ENCODE measurements around the gene CCDC149. TPM values are rescaled to one million over a fixed set of nuclear protein-coding genes. Genes with fewer than 3 reads are reported as not detected.

CCDC149 gene
- total RNA-seq, 1 donor from 2014 or later, result not detected

DNA sequence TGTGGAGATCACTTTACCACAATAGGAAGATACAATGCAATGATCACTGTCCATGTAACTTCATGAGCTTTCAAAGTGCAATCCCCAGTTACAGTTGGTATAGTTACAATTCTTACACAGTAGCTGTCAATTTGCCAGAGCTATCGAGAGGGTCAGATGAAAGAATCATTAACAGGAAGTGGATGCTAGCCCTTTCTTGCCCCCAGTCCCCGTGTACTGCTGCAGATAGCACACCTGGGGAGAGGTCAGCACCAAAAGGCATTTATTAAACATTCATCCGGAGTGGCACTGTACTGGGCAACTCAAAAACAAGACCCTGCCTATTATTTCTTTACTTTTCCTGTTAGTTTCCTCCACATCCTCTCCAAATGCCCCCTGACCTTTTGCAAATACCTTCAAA, 69.7 kb downstream of the CCDC149 start:
- no peaks in the 10 kb centered on the region for H3K36me3 Mint-ChIP-seq (ENCODE audit: low read depth)
- H3K4me1 Mint-ChIP-seq (ENCODE audit: low read depth), result no peaks in the 10 kb centered on the region
- DNase-seq (ENCODE audit: low spot score), result no peak
- H3K27ac Mint-ChIP-seq, result no peak overlapping the region
- intact Hi-C loops (cut with micrococcal nuclease), result no loop called here
- H3K4me3 Mint-ChIP-seq (ENCODE audit: low read depth), result no peak overlapping the region
- H3K27me3 Mint-ChIP-seq (ENCODE audit: low read depth), result no peaks in the 10 kb centered on the region
- H3K9me3 Mint-ChIP-seq, result no peaks in the 10 kb centered on the region

DNA sequence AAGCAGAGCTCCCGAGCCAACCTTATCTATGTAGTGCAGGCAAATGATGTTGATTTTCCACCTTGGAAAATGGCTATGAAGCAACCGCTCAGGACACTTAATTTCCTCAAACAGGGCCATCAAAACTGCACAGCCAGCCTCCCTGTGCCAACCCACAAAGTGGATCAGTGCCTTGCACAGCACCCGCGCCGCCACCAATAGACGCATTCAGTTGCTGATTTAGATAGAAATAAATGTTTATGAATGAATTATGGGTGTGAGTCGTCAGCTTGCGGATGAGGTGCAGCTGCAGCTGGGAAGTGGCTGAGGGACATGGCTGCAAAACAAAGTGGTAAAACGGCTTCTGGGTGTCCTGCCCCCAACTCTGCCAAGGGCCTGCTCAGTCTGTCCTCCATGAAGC, 70.5 kb downstream of the CCDC149 start:
- no peaks in the 10 kb centered on the region for H3K36me3 Mint-ChIP-seq (ENCODE audit: low read depth)
- H3K4me3 Mint-ChIP-seq (ENCODE audit: low read depth), result no peak overlapping the region
- DNase-seq (ENCODE audit: low spot score), result no peak
- H3K9me3 Mint-ChIP-seq, result no peaks in the 10 kb centered on the region
- H3K27ac Mint-ChIP-seq, result no peak overlapping the region
- intact Hi-C loops (cut with micrococcal nuclease), result no loop called here
- no peaks in the 10 kb centered on the region for H3K27me3 Mint-ChIP-seq (ENCODE audit: low read depth)
- no peaks in the 10 kb centered on the region for H3K4me1 Mint-ChIP-seq (ENCODE audit: low read depth)

DNA sequence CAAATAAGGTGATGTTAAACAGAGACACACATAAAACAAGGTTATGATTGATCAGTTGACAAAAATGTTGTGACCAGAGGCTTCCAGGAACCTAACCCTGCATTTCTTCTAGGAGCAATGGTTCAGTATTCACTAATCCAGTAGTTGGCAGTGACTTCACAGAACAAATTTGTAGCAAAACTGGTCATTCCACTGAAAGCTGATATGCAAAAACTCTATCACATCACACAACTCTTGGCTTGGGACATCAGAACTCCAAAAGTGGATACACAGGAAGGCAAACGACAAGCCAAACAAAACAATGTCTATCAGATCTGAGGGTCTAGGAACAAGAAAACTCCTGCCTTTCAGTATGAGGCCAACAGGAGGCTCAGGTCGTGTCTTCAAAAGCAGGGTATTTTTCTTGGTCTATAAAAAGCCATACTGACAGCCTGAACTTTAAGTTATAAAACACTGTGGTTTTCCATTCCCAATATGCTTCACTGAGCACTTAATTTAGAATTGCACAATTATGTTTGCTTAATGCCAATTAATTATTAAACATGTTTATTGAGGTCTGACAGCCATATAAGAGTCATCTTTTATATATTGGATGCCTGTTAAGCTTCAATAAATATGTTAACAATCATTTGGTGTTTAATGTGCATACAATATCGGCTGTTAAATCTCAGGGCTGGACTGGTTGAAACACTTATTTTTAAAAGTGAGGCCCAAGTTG, 71.9 kb downstream of the CCDC149 start:
- H3K27me3 Mint-ChIP-seq (ENCODE audit: low read depth), result no peaks in the 10 kb centered on the region

DNA sequence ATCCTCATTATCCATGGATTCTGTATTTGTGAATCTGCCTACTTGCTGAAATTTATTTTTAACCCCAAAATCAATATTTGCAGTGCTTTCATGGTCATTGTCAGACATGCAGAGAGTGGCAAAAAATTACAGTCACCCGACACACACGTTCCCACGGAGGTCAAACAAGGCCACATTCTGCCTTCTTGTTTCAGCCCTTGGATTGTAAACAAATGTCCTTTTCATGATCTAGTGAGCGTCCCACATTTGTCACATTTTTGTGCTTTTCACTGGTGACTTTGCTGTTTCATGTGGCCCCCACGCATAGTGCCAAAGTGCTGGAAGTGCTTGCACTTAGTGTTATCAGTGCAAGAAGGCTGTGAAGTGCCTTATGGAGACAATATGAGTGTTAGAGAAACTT, 72.5 kb downstream of the CCDC149 start:
- Mint-ChIP-seq H3K27ac (no peak overlapping the region), H3K9me3 (no peaks in the 10 kb centered on the region), H3K36me3 (ENCODE audit: low read depth) (no peaks in the 10 kb centered on the region), H3K4me3 (ENCODE audit: low read depth) (no peak overlapping the region), H3K27me3 (ENCODE audit: low read depth) (no peaks in the 10 kb centered on the region), H3K4me1 (ENCODE audit: low read depth) (no peaks in the 10 kb centered on the region)
- intact Hi-C loops (cut with micrococcal nuclease), result no loop called here
- DNase-seq (ENCODE audit: low spot score), result no peak

More for the DNA sequence above, 71.9 kb downstream of the CCDC149 start:
- no peak overlapping the region for H3K27ac Mint-ChIP-seq
- H3K4me3 Mint-ChIP-seq (ENCODE audit: low read depth), result no peak overlapping the region
- no peaks in the 10 kb centered on the region for H3K36me3 Mint-ChIP-seq (ENCODE audit: low read depth)
- no peaks in the 10 kb centered on the region for H3K9me3 Mint-ChIP-seq
- no peak for DNase-seq (ENCODE audit: low spot score)
- intact Hi-C loops (cut with micrococcal nuclease), result no loop called here
- H3K4me1 Mint-ChIP-seq (ENCODE audit: low read depth), result no peaks in the 10 kb centered on the region

DNA sequence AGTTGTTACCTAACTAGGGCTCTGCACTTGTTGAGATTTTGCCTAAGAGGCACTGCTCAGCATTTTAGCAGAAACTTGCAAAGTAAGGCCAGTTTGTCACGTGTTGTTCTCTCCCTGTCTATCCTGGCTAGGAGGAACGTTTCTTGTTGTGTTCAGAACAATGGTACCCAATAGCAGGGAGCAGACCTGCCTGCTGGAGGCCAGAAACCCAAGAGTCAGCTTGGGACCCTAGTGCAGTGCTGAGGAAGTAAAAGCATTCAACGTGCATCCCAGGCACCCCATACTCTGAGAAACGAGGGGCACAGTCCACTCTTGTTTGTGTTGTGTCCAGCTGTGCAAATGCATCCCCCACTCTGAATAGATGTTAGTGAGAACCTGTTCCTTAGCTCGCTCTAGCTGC, 75.1 kb downstream of the CCDC149 start:
- no peaks in the 10 kb centered on the region for H3K27me3 Mint-ChIP-seq (ENCODE audit: low read depth)
- H3K9me3 Mint-ChIP-seq, result no peaks in the 10 kb centered on the region
- no peaks in the 10 kb centered on the region for H3K4me1 Mint-ChIP-seq (ENCODE audit: low read depth)
- DNase-seq (ENCODE audit: low spot score), result no peak
- intact Hi-C loops (cut with micrococcal nuclease), result no loop called here
- no peaks in the 10 kb centered on the region for H3K36me3 Mint-ChIP-seq (ENCODE audit: low read depth)
- no peak overlapping the region for H3K4me3 Mint-ChIP-seq (ENCODE audit: low read depth)
- H3K27ac Mint-ChIP-seq, result no peak overlapping the region

DNA sequence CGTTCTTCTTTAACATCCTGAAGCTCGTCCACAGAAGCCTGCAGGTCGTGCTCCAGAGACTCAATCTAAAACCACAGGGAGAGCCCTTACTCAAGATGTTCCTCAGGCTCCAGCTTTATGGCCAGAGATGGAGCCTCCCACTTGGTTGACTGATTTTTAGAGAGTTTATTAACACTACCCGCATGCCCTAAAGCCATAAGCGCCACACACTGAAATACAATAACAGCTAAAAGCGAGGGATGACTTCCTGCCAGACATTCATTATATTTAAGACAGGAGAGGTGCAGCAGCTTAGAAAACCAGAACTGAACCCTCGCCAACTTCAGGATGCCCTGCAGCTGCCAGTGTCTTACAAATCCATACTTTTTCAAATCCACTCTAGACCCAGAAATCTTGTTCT, 75.5 kb downstream of the CCDC149 start:
- DNase-seq (ENCODE audit: low spot score), result no peak
- no peak overlapping the region for H3K4me3 Mint-ChIP-seq (ENCODE audit: low read depth)

DNA sequence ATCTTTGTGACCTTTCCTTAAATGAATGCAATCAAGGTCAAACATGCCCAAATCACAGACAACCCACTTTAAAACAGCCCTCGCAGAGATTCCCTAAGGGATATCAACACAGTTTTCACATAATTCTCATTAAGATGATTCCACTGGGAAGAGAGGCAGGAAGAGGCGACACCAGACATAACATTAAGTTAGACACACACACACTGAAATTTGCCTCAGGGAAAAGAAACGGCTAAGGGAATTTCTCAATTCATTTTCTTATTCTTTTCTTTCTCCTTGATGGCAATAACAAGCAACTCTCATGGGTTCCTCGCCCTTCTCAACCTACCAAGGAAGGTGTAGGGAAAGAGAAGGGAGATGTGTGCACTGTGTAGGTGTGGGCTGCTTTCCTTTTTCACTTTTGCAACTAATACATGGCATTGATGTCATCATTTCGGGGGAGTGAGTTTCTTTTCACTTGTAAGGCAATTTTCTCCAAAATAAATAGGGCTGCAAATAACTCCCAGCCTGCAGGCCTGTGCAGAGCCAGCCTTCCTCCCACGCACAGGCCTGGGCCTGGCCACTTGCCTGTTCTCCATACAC, 76.1 kb downstream of the CCDC149 start:
- DNase-seq (ENCODE audit: low spot score), result no peak
- H3K4me3 Mint-ChIP-seq (ENCODE audit: low read depth), result no peak overlapping the region
- H3K27me3 Mint-ChIP-seq (ENCODE audit: low read depth), result no peaks in the 10 kb centered on the region
- H3K36me3 Mint-ChIP-seq (ENCODE audit: low read depth), result no peaks in the 10 kb centered on the region
- no peak overlapping the region for H3K27ac Mint-ChIP-seq
- H3K9me3 Mint-ChIP-seq, result no peaks in the 10 kb centered on the region
- intact Hi-C loops (cut with micrococcal nuclease), result no loop called here
- no peaks in the 10 kb centered on the region for H3K4me1 Mint-ChIP-seq (ENCODE audit: low read depth)

More for the DNA sequence above, 75.5 kb downstream of the CCDC149 start:
- no peak overlapping the region for H3K27ac Mint-ChIP-seq
- H3K9me3 Mint-ChIP-seq, result no peaks in the 10 kb centered on the region
- no peaks in the 10 kb centered on the region for H3K4me1 Mint-ChIP-seq (ENCODE audit: low read depth)
- no peaks in the 10 kb centered on the region for H3K27me3 Mint-ChIP-seq (ENCODE audit: low read depth)
- no peaks in the 10 kb centered on the region for H3K36me3 Mint-ChIP-seq (ENCODE audit: low read depth)
- intact Hi-C loops (cut with micrococcal nuclease), result no loop called here

DNA sequence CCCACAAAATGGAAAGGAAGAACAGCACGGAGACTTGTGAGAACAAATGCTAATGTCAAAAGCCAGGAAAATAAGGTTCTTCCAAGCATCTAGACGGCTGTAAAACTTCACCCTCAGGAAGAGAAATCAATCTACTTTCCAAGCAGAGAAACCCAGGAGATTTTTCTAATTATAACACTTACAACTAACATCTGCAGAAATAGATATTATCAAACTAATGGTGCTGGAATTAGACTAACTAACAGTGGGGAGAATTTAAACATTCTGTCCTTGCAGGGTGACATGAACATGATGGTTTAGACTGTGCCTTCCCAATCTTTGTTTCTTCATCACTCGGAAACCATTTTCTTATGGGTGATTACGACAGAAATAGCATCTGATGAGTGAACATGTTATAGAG, 77.1 kb downstream of the CCDC149 start:
- no peaks in the 10 kb centered on the region for H3K36me3 Mint-ChIP-seq (ENCODE audit: low read depth)
- no peaks in the 10 kb centered on the region for H3K27me3 Mint-ChIP-seq (ENCODE audit: low read depth)
- no peak for DNase-seq (ENCODE audit: low spot score)
- intact Hi-C loops (cut with micrococcal nuclease), result no loop called here
- H3K4me1 Mint-ChIP-seq (ENCODE audit: low read depth), result no peaks in the 10 kb centered on the region
- no peak overlapping the region for H3K27ac Mint-ChIP-seq
- no peaks in the 10 kb centered on the region for H3K9me3 Mint-ChIP-seq
- no peak overlapping the region for H3K4me3 Mint-ChIP-seq (ENCODE audit: low read depth)

DNA sequence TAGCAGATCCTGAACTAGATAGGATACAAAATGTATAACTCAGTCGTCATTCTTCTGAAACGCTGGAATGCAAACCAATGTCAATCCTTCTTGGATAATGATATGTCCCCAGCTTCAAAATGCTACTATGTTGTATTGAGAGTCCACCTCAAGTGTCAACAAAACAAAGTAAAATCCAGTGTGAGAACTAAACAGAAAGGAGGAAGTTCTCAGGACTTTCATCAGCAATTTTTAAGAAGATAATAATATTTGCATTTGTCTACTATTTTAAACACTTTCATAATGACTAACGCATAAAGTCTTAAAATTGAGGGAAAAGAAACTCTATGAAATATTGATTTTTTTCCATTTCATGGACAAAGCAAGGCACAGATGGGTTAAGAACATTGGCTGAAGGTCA, 81.2 kb downstream of the CCDC149 start:
- no peak for DNase-seq (ENCODE audit: low spot score)
- Mint-ChIP-seq H3K27ac (no peak overlapping the region), H3K9me3 (no peaks in the 10 kb centered on the region), H3K27me3 (ENCODE audit: low read depth) (no peaks in the 10 kb centered on the region), H3K4me3 (ENCODE audit: low read depth) (no peak overlapping the region), H3K4me1 (ENCODE audit: low read depth) (no peaks in the 10 kb centered on the region), H3K36me3 (ENCODE audit: low read depth) (no peaks in the 10 kb centered on the region)
- intact Hi-C loops (cut with micrococcal nuclease), result no loop called here

DNA sequence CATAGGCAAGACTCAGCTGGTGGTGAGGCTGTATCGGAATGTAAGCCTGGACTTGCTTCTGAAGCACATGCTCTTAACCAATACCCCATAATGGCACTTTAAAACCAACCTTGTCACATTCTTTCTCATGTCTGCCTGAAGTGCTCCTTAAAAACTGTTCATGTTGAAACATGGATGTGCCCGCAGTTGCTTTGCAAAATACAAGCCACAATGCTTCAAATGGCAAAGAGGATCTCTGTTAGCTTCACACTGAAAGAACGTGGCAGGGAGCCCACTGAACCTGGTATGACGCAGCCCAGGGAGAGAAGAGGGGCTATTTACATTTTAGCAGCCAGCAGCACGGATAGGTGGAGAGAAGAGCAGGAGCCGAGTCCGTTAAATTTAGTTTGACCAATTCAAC, 88.1 kb downstream of the CCDC149 start:
- Mint-ChIP-seq H3K9me3 (no peaks in the 10 kb centered on the region), H3K36me3 (ENCODE audit: low read depth) (no peaks in the 10 kb centered on the region), H3K4me3 (ENCODE audit: low read depth) (no peak overlapping the region), H3K27me3 (ENCODE audit: low read depth) (no peaks in the 10 kb centered on the region), H3K27ac (no peak overlapping the region), H3K4me1 (ENCODE audit: low read depth) (no peaks in the 10 kb centered on the region)
- intact Hi-C loops (cut with micrococcal nuclease), result no loop called here
- DNase-seq (ENCODE audit: low spot score), result no peak

DNA sequence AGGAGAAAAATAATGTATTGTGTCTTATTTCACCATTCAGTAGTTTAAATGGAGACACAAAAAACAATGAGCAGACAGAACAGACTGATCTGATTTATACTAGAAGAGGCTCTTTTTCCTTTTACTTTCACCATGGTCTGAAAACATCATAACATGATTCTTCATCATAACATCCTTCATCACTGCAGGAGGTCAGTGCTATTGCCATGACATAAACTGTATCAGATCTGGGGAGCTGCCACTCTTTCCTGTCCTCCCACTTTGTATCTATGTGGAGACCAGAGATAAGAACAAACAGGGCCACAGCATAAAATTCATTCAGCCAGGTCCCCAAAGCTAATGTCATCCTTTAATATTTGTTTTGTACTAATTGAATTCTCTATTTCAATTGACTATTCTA, 92.3 kb downstream of the CCDC149 start:
- Mint-ChIP-seq H3K9me3 (no peaks in the 10 kb centered on the region), H3K4me1 (ENCODE audit: low read depth) (no peaks in the 10 kb centered on the region), H3K36me3 (ENCODE audit: low read depth) (no peaks in the 10 kb centered on the region), H3K27me3 (ENCODE audit: low read depth) (no peaks in the 10 kb centered on the region), H3K27ac (no peak overlapping the region), H3K4me3 (ENCODE audit: low read depth) (no peak overlapping the region)
- intact Hi-C loops (cut with micrococcal nuclease), result no loop called here
- DNase-seq (ENCODE audit: low spot score), result no peak

DNA sequence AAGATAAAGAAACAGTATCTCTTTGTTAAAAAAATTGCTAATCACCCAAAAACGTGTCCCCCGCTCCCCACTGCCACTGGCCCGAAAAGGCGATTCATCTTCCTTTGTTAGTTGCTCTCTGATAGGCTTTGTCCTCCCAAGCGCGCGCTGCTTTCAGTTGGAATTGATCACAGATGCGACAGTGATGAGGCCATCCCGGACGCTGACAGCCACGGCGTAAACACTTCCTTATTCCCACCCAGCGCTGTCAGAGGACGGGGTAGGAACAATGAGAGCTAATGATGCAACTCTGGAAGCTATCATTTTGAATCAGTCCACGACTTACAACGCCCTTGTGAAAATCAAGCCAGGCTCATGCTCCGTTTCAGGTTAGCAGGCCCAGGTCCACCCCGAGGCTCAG, 96.0 kb downstream of the CCDC149 start:
- no peaks in the 10 kb centered on the region for H3K36me3 Mint-ChIP-seq (ENCODE audit: low read depth)
- no peaks in the 10 kb centered on the region for H3K27me3 Mint-ChIP-seq (ENCODE audit: low read depth)
- H3K27ac Mint-ChIP-seq, result no peak overlapping the region
- no peaks in the 10 kb centered on the region for H3K9me3 Mint-ChIP-seq
- intact Hi-C loops (cut with micrococcal nuclease), result no loop called here
- DNase-seq (ENCODE audit: low spot score), result no peak
- no peaks in the 10 kb centered on the region for H3K4me1 Mint-ChIP-seq (ENCODE audit: low read depth)
- H3K4me3 Mint-ChIP-seq (ENCODE audit: low read depth), result no peak overlapping the region

DNA sequence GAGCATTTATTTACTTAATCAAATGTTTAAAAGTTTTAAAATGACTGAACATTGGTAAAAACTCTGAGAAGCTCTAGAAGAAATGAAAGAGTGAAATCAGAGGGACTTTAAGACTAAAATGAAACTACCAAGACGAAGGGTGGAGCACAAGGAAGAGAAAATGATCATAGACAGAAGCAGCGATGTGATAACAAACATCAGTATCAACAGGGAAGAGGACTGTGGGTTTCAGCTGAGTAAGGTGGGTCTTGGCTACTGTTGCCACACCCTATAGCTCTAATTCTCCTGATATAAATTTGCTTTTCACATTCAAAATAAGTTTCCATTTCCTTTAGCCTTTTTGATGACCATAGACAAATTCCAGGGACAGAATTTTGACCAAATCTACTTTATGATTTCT, 99.1 kb downstream of the CCDC149 start:
- no peak overlapping the region for H3K27ac Mint-ChIP-seq
- H3K4me1 Mint-ChIP-seq (ENCODE audit: low read depth), result no peaks in the 10 kb centered on the region
- intact Hi-C loops (cut with micrococcal nuclease), result no loop called here
- no peak for DNase-seq (ENCODE audit: low spot score)
- no peaks in the 10 kb centered on the region for H3K9me3 Mint-ChIP-seq
- no peaks in the 10 kb centered on the region for H3K27me3 Mint-ChIP-seq (ENCODE audit: low read depth)
- no peaks in the 10 kb centered on the region for H3K36me3 Mint-ChIP-seq (ENCODE audit: low read depth)
- H3K4me3 Mint-ChIP-seq (ENCODE audit: low read depth), result no peak overlapping the region

Measured in activated T-helper 2 cell treated with anti-CD3 and anti-CD28 coated beads, Interferon-gamma antibody, Interleukin-2, Interleukin-4, amounts not matched to agents 10 μg/mL and 5 μg/mL and 100 μg/mL, durations not matched to agents 14 hours and 24 hours and 36 hours (primary cell).